Left lung (tissue), 10 donors: Measurements from ENCODE around the gene SUMO4. TPM values are rescaled to one million over a fixed set of nuclear protein-coding genes. Genes with fewer than 3 reads are reported as not detected.

ENCODE experiments used
- ATAC-seq: fragments of 200-7000 bp; cut with Tn5 transposase; one replicate; pipeline ENCODE4 v1.9.1; 2020; ENCODE audit warnings: moderate library complexity
- DNase-seq, 4 donors: peaks; one replicate each; pipeline ENCODE4 v3.0.0-alpha.2; 2013 to 2020
- H3K27ac ChIP-seq, 2 donors: fragments of 200-600 bp; sonication (generic) in 1 of 2; one replicate each; pipeline versions ENCODE4 v1.5.0 to v1.8.0; 2020 to 2021
- H3K27me3 ChIP-seq, 2 donors: fragments of 200-600 bp; sonication (generic) in 1 of 2; one replicate each; pipeline versions ENCODE4 v1.5.0 to v1.8.0; 2020 to 2021
- H3K36me3 ChIP-seq, 2 donors: fragments of 200-600 bp; sonication (generic) in 1 of 2; one replicate each; pipeline versions ENCODE4 v1.5.0 to v1.8.0; 2020 to 2021
- H3K4me1 ChIP-seq, 2 donors: fragments of 200-600 bp; one replicate each; pipeline ENCODE4 v1.8.0; 2021
- H3K4me3 ChIP-seq, 2 donors: fragments of 200-600 bp; sonication (generic) in 1 of 2; one replicate each; pipeline versions ENCODE4 v1.5.0 to v1.8.0; 2020 to 2021; ENCODE audit warnings: mild to moderate bottlenecking in 1 of 2
- H3K9me3 ChIP-seq, 2 donors: fragments of 200-600 bp; sonication (generic) in 1 of 2; one replicate each; pipeline versions ENCODE4 v1.5.0 to v1.8.0; 2020 to 2021
- CTCF ChIP-seq, 2 donors: fragments of 200-600 bp; sonication (generic) in 1 of 2; IDR thresholded peaks; one replicate each; pipeline versions ENCODE4 v1.5.0 to v1.8.0; 2021; ENCODE audit warnings: antibody characterized with exemption in 2 of 2
- intact Hi-C, 2 donors: fragments of 100-400 bp; cut with DNase I; formaldehyde crosslinking; loops; one replicate each; pipeline versions ENCODE4 v1.11.2 to v1.14.2; 2022
- polyA plus RNA-seq, 6 donors: library from polyadenylated mRNA; unstranded; fragments of 120-200 nt; gene quantifications; one replicate each; pipeline ENCODE4 v1.2.1, GENCODE V29; 2013; ENCODE audit not compliant: insufficient read length in 6 of 6
- total RNA-seq, 2 donors: library from RNA; stranded (reverse); fragmentation: NEBNext Ultra II Directional; extraction: Animal tissue kit (Norgen Biotek cat#: 25700); gene quantifications; one replicate each; pipeline ENCODE4 v1.2.1, GENCODE V29; 2021
- donor health status: DM: no; HTN: yes; CAD: no.
- donor health status: DM: no; HTN: no; CAD: no.

SUMO4 gene
- total and polyA plus RNA-seq, 8 donors, result 1.0 to 2.7 (median 1.9) TPM

- no peak overlapping the region for H3K27ac ChIP-seq
Observed at GRCh38 chr6:149445095-149445466, 45.0 kb downstream of the SUMO4 start.

GRCh38 chr6:149445573-149445972, 45.5 kb downstream of the SUMO4 start:
- no peak overlapping the region for H3K4me3 ChIP-seq
- no peak for TF ChIP-seq CTCF (IDR thresholded peaks at IDR 0.05)
- peaks cover 0 to 6% of the 10 kb centered on the region in 2 donors for H3K4me1 ChIP-seq
- no peak for ATAC-seq
- no peaks in the 10 kb centered on the region for H3K36me3 ChIP-seq
- H3K27ac ChIP-seq, result no peak overlapping the region
- intact Hi-C loops, result no loop called here
- peaks cover 3 to 6% of the 10 kb centered on the region in 2 donors for H3K27me3 ChIP-seq
- DNase-seq, result peak in 1 of 4 donors; percentile 5
- H3K9me3 ChIP-seq, result no peaks in the 10 kb centered on the region

More at GRCh38 chr6:149445095-149445466, 45.0 kb downstream of the SUMO4 start:
- intact Hi-C loops, result no loop called here
- Histone ChIP-seq H3K9me3 (no peaks in the 10 kb centered on the region), H3K4me3 (no peak overlapping the region), H3K27me3 (peaks cover 0 to 1% of the 10 kb centered on the region in 2 donors), H3K36me3 (no peaks in the 10 kb centered on the region), H3K4me1 (peaks cover 0 to 1% of the 10 kb centered on the region in 2 donors)
- no peak for TF ChIP-seq CTCF (IDR thresholded peaks at IDR 0.05)
- ATAC-seq (no peak), DNase-seq (peak in 1 of 4 donors; percentile 25)

- Histone ChIP-seq H3K9me3 (no peaks in the 10 kb centered on the region), H3K4me1 (peaks cover 0 to 18% of the 10 kb centered on the region in 2 donors), H3K36me3 (no peaks in the 10 kb centered on the region), H3K27me3 (peaks cover 6 to 19% of the 10 kb centered on the region in 2 donors), H3K27ac (no peak overlapping the region), H3K4me3 (no peak overlapping the region)
- ATAC-seq (no peak), DNase-seq (peak in 1 of 4 donors; percentile 8)
- intact Hi-C loops, result no loop called here
- no peak for TF ChIP-seq CTCF (IDR thresholded peaks at IDR 0.05)
Observed at GRCh38 chr6:149446791-149447376, 46.8 kb downstream of the SUMO4 start.

GRCh38 chr6:149448821-149449453, 48.9 kb downstream of the SUMO4 start:
- Histone ChIP-seq H3K9me3 (no peaks in the 10 kb centered on the region), H3K36me3 (no peaks in the 10 kb centered on the region), H3K27ac (no peak overlapping the region), H3K27me3 (peaks cover 6 to 22% of the 10 kb centered on the region in 2 donors), H3K4me1 (peaks cover 7 to 25% of the 10 kb centered on the region in 2 donors), H3K4me3 (no peak overlapping the region)
- intact Hi-C loops, result no loop called here
- ATAC-seq, result no peak
- TF ChIP-seq CTCF (IDR thresholded peaks at IDR 0.05), result no peak
- DNase-seq, result peak in 1 of 4 donors; percentile 21

GRCh38 chr6:149449831-149450678, 50.0 kb downstream of the SUMO4 start:
- Histone ChIP-seq H3K27ac (no peak overlapping the region), H3K4me3 (peak overlapping the region; percentile 38 to 43)

More at GRCh38 chr6:149449831-149450678, 50.0 kb downstream of the SUMO4 start:
- ATAC-seq, result no peak
- Histone ChIP-seq H3K36me3 (no peaks in the 10 kb centered on the region), H3K9me3 (no peaks in the 10 kb centered on the region), H3K27me3 (peaks cover 6 to 22% of the 10 kb centered on the region in 2 donors), H3K4me1 (peaks cover 16 to 37% of the 10 kb centered on the region in 2 donors)
- intact Hi-C loops, result no loop called here
- TF ChIP-seq CTCF (IDR thresholded peaks at IDR 0.05), result no peak
- peak in 1 of 4 donors; percentile 7 for DNase-seq
